Bronchial epithelial cell (primary cell): ENCODE data around the gene POR. TPM values are rescaled to one million over a fixed set of nuclear protein-coding genes. Genes with fewer than 3 reads are reported as not detected.

Source experiments
- DNase-seq: peaks from one replicate; pipeline ENCODE4 v3.0.0-alpha.2; 2010; ENCODE audit warnings: low read depth
- FAIRE-seq: peaks from 2 replicates; lab custom pipeline; 2011; peaks lifted over from hg19 to GRCh38; lab: Jason Lieb, UNC
- H3K27me3 ChIP-seq: 2 replicates; pipeline ENCODE4 v1.5.1; 2011; ENCODE audit warnings: low read length; ENCODE audit not compliant: control insufficient read depth, insufficient read depth
- H3K36me3 ChIP-seq: 2 replicates; pipeline ENCODE4 v1.5.1; 2011; ENCODE audit warnings: low read length; ENCODE audit not compliant: control insufficient read depth, insufficient read depth
- H3K4me3 ChIP-seq: 2 replicates; pipeline ENCODE4 v1.5.1; 2011; ENCODE audit warnings: mild to moderate bottlenecking, low read depth, low read length, control low read depth
- CTCF ChIP-seq: IDR thresholded peaks from 2 replicates; pipeline ENCODE4 v1.5.1; 2011; ENCODE audit warnings: mild to moderate bottlenecking, moderate library complexity, low read length, control low read depth, inconsistent platforms; ENCODE audit not compliant: insufficient read depth, severe bottlenecking
- total RNA-seq: library from RNA; depleted of rRNA; stranded (reverse); fragments of >200 nt; gene quantifications from 2 replicates; pipeline ENCODE4 v1.2.1, GENCODE V29; 2014

POR gene
- total RNA-seq, 1 donor from 2014 or later, result 75.0 TPM

- peak; percentile 13 for FAIRE-seq
- no peak overlapping the region for H3K4me3 ChIP-seq
- H3K36me3 ChIP-seq, result peaks cover 31% of the 10 kb centered on the region
- TF ChIP-seq CTCF, result no peak
- no peaks in the 10 kb centered on the region for H3K27me3 ChIP-seq
- DNase-seq, result no peak
Observed at GRCh38 chr7:75981453-75982305, 66.7 kb downstream of the POR start.

- H3K4me3 ChIP-seq, result no peak overlapping the region
- H3K27me3 ChIP-seq, result no peaks in the 10 kb centered on the region
- no peak for TF ChIP-seq CTCF
- peaks cover 29% of the 10 kb centered on the region for H3K36me3 ChIP-seq
- DNase-seq (no peak), FAIRE-seq (no peak)
Observed at GRCh38 chr7:75982306-75983064, 67.5 kb downstream of the POR start.

- FAIRE-seq (no peak), DNase-seq (no peak)
- no peak for TF ChIP-seq CTCF
- no peak overlapping the region for H3K4me3 ChIP-seq
- no peaks in the 10 kb centered on the region for H3K27me3 ChIP-seq
- peaks cover 29% of the 10 kb centered on the region for H3K36me3 ChIP-seq
Observed at GRCh38 chr7:75983471-75984129, 68.6 kb downstream of the POR start.

GRCh38 chr7:75984130-75985008 lies 69.4 kb downstream of the POR start:
- FAIRE-seq, result no peak
- no peak for DNase-seq
- Histone ChIP-seq H3K4me3 (no peak overlapping the region), H3K27me3 (no peaks in the 10 kb centered on the region), H3K36me3 (peaks cover 27% of the 10 kb centered on the region)
- TF ChIP-seq CTCF, result no peak

- Histone ChIP-seq H3K36me3 (peaks cover 22% of the 10 kb centered on the region), H3K27me3 (no peaks in the 10 kb centered on the region), H3K4me3 (no peak overlapping the region)
- FAIRE-seq, result no peak
- TF ChIP-seq CTCF, result no peak
- no peak for DNase-seq
Observed at GRCh38 chr7:75985009-75985517, 70.1 kb downstream of the POR start.
